Right lobe of liver (tissue), 6 donors: ENCODE results near the gene PKP3. TPM values are rescaled to one million over a fixed set of nuclear protein-coding genes. Genes with fewer than 3 reads are reported as not detected.

Source experiments
- ATAC-seq, 4 donors: fragments of 200-7000 bp; cut with Tn5 transposase; one replicate each; pipeline ENCODE4 v1.9.1; 2020; ENCODE audit warnings: mild to moderate bottlenecking in 4 of 4, moderate library complexity in 4 of 4
- DNase-seq, 3 donors: peaks; one replicate each; pipeline ENCODE4 v3.0.0-alpha.2; 2020
- H3K27ac ChIP-seq, 3 donors: fragments of 200-600 bp; one replicate each; pipeline ENCODE4 v1.8.0; 2022
- H3K27me3 ChIP-seq, 2 donors: fragments of 200-600 bp; one replicate each; pipeline ENCODE4 v1.8.0; 2022
- H3K36me3 ChIP-seq, 4 donors: fragments of 200-600 bp; sonication (generic) in 1 of 4; one replicate each; pipeline versions ENCODE4 v1.5.1 to v1.8.0; 2017 to 2022; ENCODE audit warnings: control low read depth in 1 of 4
- H3K4me1 ChIP-seq, 4 donors: fragments of 200-600 bp; sonication (generic) in 1 of 4; one replicate each; pipeline versions ENCODE4 v1.5.1 to v1.8.0; 2017 to 2022; ENCODE audit warnings: control low read depth in 1 of 4
- H3K4me3 ChIP-seq, 3 donors: fragments of 200-600 bp; one replicate each; pipeline ENCODE4 v1.8.0; 2022
- H3K9me3 ChIP-seq, 4 donors: fragments of 200-600 bp; sonication (generic) in 1 of 4; one replicate each; pipeline versions ENCODE4 v1.5.1 to v1.8.0; 2017 to 2022; ENCODE audit warnings: control low read depth in 1 of 4
- CTCF ChIP-seq, 4 donors: fragments of 200-600 bp in 3 of 4; fragments of 450-650 bp in 1 of 4; IDR thresholded peaks; one replicate each; pipeline versions ENCODE4 v1.5.1 to v1.8.0; 2016 to 2022; ENCODE audit warnings: antibody characterized with exemption in 4 of 4, mild to moderate bottlenecking in 2 of 4
- POLR2A ChIP-seq: fragments of 450-650 bp; IDR thresholded peaks from one replicate; pipeline ENCODE4 v1.6.1; 2017; ENCODE audit warnings: antibody characterized with exemption, mild to moderate bottlenecking
- WGBS: methylation state at CpG from one replicate; pipeline ENCODE4 v1.1.6; 2018; ENCODE audit warnings: low coverage, low lambda C conversion rate; ENCODE audit not compliant: insufficient coverage; ENCODE audit errors: missing lambda C conversion rate; 5-methylcytosine and 5-hydroxymethylcytosine counted together
- intact Hi-C, 2 donors: fragments of 100-400 bp; cut with DNase I; formaldehyde crosslinking; loops; one replicate each; pipeline versions ENCODE4 v1.11.2 to v1.14.1; 2022
- total RNA-seq, 6 experiments: library from RNA; depleted of rRNA in 2 of 6; stranded (reverse); fragments of >200 nt in 2 of 6; fragmentation: NEBNext Ultra II Directional in 3 of 6; extraction: Animal tissue kit (Norgen Biotek cat#: 25700) in 3 of 6; gene quantifications; one replicate each; pipeline versions ENCODE4 v1.1.0 to v1.2.4, GENCODE V29; 2016 to 2023
- donor health status: DM: no; HTN: yes; CAD: no.
- donor health status: DM: no; HTN: no; CAD: no.
- donor health status: DM: no; HTN: no; CAD: no.
- donor health status: DM: no; HTN: yes; CAD: no.
- donor health status: DM: no; HTN: yes; CAD: no.

PKP3 gene
- total RNA-seq, 6 experiments from 2014 or later: 0.43 to 1.5 (median 0.47) TPM; not detected in 3

GRCh38 chr11:438101-438844 is 44.3 kb downstream of the PKP3 start:
- H3K27me3 ChIP-seq: no peaks in the 10 kb centered on the region

GRCh38 chr11:439315-440064 is 45.5 kb downstream of the PKP3 start:
- intact Hi-C loops: loop anchor here in 1 of 2 donors (5.0 kb wide), 1 partner anchor 32 kb away; no protein-coding TSS in a partner anchor
- TF ChIP-seq CTCF (IDR thresholded peaks at IDR 0.05): no peak
- TF ChIP-seq POLR2A: no peak
- DNase-seq (peak in 1 of 3 donors; percentile 43), ATAC-seq (no peak)
- Histone ChIP-seq H3K36me3 (no peaks in the 10 kb centered on the region), H3K27me3 (no peaks in the 10 kb centered on the region), H3K4me3 (no peak overlapping the region), H3K4me1 (no peaks in the 10 kb centered on the region), H3K27ac (no peak overlapping the region), H3K9me3 (no peaks in the 10 kb centered on the region)
- WGBS: 79% methylated on average over 14 of the region's 23 CpGs

More at GRCh38 chr11:438101-438844, 44.3 kb downstream of the PKP3 start:
- 76% methylated on average over 4 of the region's 21 CpGs for WGBS
- no peak for ATAC-seq
- Histone ChIP-seq H3K9me3 (no peaks in the 10 kb centered on the region), H3K27ac (no peak overlapping the region), H3K4me1 (no peaks in the 10 kb centered on the region), H3K36me3 (no peaks in the 10 kb centered on the region), H3K4me3 (no peak overlapping the region)
- DNase-seq: no peak
- no peak for TF ChIP-seq CTCF (IDR thresholded peaks at IDR 0.05)
- no peak for TF ChIP-seq POLR2A
- intact Hi-C loops: no loop called here

GRCh38 chr11:440065-441042 is 46.3 kb downstream of the PKP3 start:
- Histone ChIP-seq H3K27me3 (no peaks in the 10 kb centered on the region), H3K36me3 (no peaks in the 10 kb centered on the region), H3K4me3 (no peak overlapping the region), H3K27ac (no peak overlapping the region), H3K9me3 (no peaks in the 10 kb centered on the region), H3K4me1 (peaks cover 0 to under 1% (median 0%) of the 10 kb centered on the region in 4 donors)
- intact Hi-C loops: loop anchor here in 1 of 2 donors (5.0 kb wide), 1 partner anchor 33 kb away; no protein-coding TSS in a partner anchor
- ATAC-seq (peak; percentile 13 to 42 (median 33)), DNase-seq (peak in 1 of 3 donors; percentile 44)
- 88% methylated on average over 2 of the region's 27 CpGs for WGBS
- TF ChIP-seq POLR2A (no peak), CTCF (IDR thresholded peaks at IDR 0.05) (no peak)

GRCh38 chr11:441043-441417 is 47.0 kb downstream of the PKP3 start:
- Histone ChIP-seq H3K36me3 (no peaks in the 10 kb centered on the region), H3K9me3 (no peaks in the 10 kb centered on the region), H3K27ac (no peak overlapping the region), H3K4me1 (peaks cover 0 to 7% (median 0%) of the 10 kb centered on the region in 4 donors), H3K4me3 (no peak overlapping the region), H3K27me3 (no peaks in the 10 kb centered on the region)
- TF ChIP-seq CTCF (IDR thresholded peaks at IDR 0.05) (no peak), POLR2A (no peak)
- ATAC-seq (no peak), DNase-seq (peak in 2 of 3 donors; percentile 40 to 52)
- WGBS: 40% methylated on average over 1 of the region's 13 CpGs
- intact Hi-C loops: loop anchor here in 1 of 2 donors (5.0 kb wide), 1 partner anchor 34 kb away; no protein-coding TSS in a partner anchor
